RWPE2 (cell line): ENCODE results near the gene TMEM225B.

Experiments used
- ATAC-seq: fragments of 200-7000 bp; cut with Tn5 transposase; 3 replicates; pipeline ENCODE4 v1.9.1; 2021; ENCODE audit warnings: low read depth
- DNase-seq: peaks from one replicate; pipeline ENCODE4 v3.0.0-alpha.2; 2020; ENCODE audit warnings: low spot score
- H3K27ac ChIP-seq: fragments of 450-650 bp; 2 replicates; pipeline ENCODE4 v1.5.1; 2017; ENCODE audit warnings: mild to moderate bottlenecking; ENCODE audit not compliant: poor library complexity, severe bottlenecking
- H3K27me3 ChIP-seq: fragments of 250-450 bp; sonication (Bioruptor Pico); 2 replicates; pipeline ENCODE4 v1.5.1; 2021; ENCODE audit warnings: mild to moderate bottlenecking, moderate library complexity; ENCODE audit not compliant: insufficient read depth, poor library complexity, severe bottlenecking
- H3K36me3 ChIP-seq: fragments of 250-450 bp; sonication (Bioruptor Pico); 2 replicates; pipeline ENCODE4 v1.5.1; 2020; ENCODE audit warnings: low read depth, mild to moderate bottlenecking, moderate library complexity
- H3K4me1 ChIP-seq: fragments of 250-450 bp; sonication (Bioruptor Pico); 2 replicates; pipeline ENCODE4 v1.5.1; 2021; ENCODE audit warnings: mild to moderate bottlenecking, moderate library complexity; ENCODE audit not compliant: insufficient read depth, poor library complexity, severe bottlenecking
- H3K4me3 ChIP-seq: fragments of 250-450 bp; sonication (Bioruptor Pico); 2 replicates; pipeline ENCODE4 v1.5.1; 2021; ENCODE audit warnings: mild to moderate bottlenecking, moderate library complexity; ENCODE audit not compliant: severe bottlenecking
- H3K9me3 ChIP-seq: fragments of 250-450 bp; sonication (Bioruptor Pico); 2 replicates; pipeline ENCODE4 v1.5.1; 2021; ENCODE audit warnings: mild to moderate bottlenecking, moderate library complexity; ENCODE audit not compliant: severe bottlenecking
- TF ChIP-seq, protein P1 (sequence below): fragments of 450-650 bp; IDR thresholded peaks from one replicate; pipeline ENCODE4 v1.5.1; 2017; ENCODE audit warnings: mild to moderate bottlenecking, moderate library complexity; ENCODE audit not compliant: poor library complexity, severe bottlenecking

Gene TMEM225B

DNA sequence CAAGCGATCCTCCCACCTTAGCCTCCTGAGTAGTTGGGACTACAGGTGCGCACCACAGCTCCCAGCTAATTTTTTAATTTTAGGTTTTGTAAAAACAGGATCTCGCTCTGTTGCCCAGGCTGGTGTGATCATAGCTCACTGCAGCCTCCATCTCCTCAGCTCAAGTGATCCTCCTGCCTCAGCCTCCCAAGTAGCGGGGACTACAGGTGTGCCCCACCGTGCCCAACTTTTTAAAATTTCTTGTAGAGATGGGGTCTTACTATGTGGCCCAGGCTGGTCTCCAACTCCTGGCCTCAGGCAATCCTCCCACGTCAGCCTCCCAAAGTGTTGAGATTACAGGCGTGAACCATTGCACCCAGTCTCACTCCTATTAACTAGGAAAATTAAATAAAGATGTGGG lies 7.5 kb downstream of the TMEM225B start:
- TF ChIP-seq, protein P1, sequence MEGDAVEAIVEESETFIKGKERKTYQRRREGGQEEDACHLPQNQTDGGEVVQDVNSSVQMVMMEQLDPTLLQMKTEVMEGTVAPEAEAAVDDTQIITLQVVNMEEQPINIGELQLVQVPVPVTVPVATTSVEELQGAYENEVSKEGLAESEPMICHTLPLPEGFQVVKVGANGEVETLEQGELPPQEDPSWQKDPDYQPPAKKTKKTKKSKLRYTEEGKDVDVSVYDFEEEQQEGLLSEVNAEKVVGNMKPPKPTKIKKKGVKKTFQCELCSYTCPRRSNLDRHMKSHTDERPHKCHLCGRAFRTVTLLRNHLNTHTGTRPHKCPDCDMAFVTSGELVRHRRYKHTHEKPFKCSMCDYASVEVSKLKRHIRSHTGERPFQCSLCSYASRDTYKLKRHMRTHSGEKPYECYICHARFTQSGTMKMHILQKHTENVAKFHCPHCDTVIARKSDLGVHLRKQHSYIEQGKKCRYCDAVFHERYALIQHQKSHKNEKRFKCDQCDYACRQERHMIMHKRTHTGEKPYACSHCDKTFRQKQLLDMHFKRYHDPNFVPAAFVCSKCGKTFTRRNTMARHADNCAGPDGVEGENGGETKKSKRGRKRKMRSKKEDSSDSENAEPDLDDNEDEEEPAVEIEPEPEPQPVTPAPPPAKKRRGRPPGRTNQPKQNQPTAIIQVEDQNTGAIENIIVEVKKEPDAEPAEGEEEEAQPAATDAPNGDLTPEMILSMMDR, result no peak
- DNase-seq (no peak), ATAC-seq (no peak)
- Histone ChIP-seq H3K27ac (no peak overlapping the region), H3K27me3 (no peaks in the 10 kb centered on the region), H3K36me3 (no peaks in the 10 kb centered on the region), H3K4me1 (no peaks in the 10 kb centered on the region), H3K4me3 (no peak overlapping the region), H3K9me3 (no peaks in the 10 kb centered on the region)

DNA sequence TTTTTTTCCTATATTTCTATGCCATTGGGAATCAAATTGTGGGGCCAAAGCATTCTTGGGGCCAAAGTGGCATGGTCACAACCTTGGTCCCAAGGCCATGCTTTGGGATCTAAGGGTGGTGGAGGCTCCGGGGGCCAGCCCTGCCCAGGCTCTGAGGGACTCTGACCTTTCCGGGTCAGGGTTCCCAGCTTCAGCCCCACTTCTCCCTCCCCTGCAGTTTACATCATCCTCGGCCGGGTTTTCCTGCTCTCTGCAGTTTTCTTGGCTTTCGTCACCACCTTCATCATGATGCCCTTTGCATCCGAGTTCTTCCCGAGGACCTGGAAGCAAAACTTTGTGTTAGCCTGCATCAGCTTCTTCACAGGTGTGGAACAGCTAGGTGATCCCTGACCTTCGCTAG lies 8.5 kb downstream of the TMEM225B start:
- H3K36me3 ChIP-seq, result no peaks in the 10 kb centered on the region
- H3K4me3 ChIP-seq, result no peak overlapping the region
- H3K4me1 ChIP-seq, result no peaks in the 10 kb centered on the region
- no peaks in the 10 kb centered on the region for H3K27me3 ChIP-seq
- no peaks in the 10 kb centered on the region for H3K9me3 ChIP-seq
- no peak overlapping the region for H3K27ac ChIP-seq
- TF ChIP-seq, protein P1, result no peak
- no peak for DNase-seq
- ATAC-seq, result no peak

DNA sequence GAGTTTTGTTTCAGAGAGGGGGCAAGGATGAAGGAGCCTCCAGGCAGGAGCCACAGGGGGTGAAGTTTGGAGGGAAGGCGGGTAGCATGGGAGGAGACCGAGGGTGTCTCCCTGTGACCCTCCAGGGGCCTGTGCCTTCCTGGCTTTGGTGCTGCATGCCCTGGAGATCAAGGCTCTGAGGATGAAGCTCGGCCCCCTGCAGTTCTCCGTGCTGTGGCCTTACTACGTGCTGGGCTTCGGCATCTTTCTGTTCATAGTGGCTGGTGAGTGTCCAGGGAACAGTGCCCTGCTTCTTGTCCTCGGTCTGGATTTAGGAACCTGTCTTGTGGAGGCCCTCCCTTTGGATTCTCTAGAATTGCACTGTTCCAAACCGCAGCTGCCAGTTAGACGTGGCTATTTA lies 9.5 kb downstream of the TMEM225B start:
- Histone ChIP-seq H3K27ac (no peak overlapping the region), H3K27me3 (no peaks in the 10 kb centered on the region), H3K4me1 (no peaks in the 10 kb centered on the region), H3K4me3 (no peak overlapping the region), H3K36me3 (no peaks in the 10 kb centered on the region), H3K9me3 (no peaks in the 10 kb centered on the region)
- ATAC-seq, result no peak
- no peak for DNase-seq
- TF ChIP-seq, protein P1, result no peak

DNA sequence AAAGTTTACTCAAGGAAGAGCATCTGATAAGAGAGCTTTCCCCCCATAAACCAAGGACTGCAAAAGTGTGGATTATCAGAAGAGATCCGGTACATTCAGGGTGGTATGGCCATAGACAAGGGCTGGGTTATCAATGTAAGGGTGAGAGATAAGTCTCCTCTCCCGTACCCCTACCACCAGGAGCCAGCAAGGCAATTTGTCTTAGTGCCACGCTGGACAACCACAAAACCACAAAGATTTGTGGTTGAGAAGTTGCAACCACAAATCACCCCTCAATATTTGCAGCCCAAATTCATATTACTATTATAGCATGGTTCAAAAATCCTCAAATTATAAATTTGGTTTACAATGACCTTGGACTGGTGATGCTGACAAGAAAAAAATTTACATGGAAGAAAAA lies 16.4 kb downstream of the TMEM225B start:
- H3K27ac ChIP-seq, result no peak overlapping the region
- peaks cover 22% of the 10 kb centered on the region for H3K4me1 ChIP-seq
- H3K36me3 ChIP-seq, result peaks cover 15% of the 10 kb centered on the region
- ATAC-seq (no peak), DNase-seq (no peak)
- H3K4me3 ChIP-seq, result no peak overlapping the region
- no peaks in the 10 kb centered on the region for H3K27me3 ChIP-seq
- no peaks in the 10 kb centered on the region for H3K9me3 ChIP-seq
- TF ChIP-seq, protein P1, result no peak

DNA sequence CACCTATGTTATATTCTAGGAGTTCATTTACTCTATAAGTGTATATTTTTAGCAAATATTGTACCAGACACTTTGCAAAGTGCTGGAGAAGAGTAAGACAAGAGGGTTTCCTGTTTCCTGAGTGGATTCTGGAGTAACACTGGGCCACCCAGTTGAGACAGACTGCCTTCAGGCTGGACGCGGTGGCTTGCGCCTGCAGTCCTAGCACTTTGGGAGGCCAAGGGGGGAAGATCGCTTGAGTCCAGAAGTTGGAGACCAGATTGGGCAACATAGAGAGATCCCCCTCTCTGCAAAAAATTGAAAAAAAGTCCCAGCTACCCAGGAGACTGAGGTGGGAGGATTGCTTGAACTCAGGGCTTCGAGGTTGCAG lies 17.9 kb downstream of the TMEM225B start:
- no peaks in the 10 kb centered on the region for H3K27me3 ChIP-seq
- H3K9me3 ChIP-seq, result no peaks in the 10 kb centered on the region
- H3K4me3 ChIP-seq, result peak overlapping the region; percentile 97
- H3K4me1 ChIP-seq, result peaks cover 24% of the 10 kb centered on the region
- peaks cover 29% of the 10 kb centered on the region for H3K36me3 ChIP-seq
- H3K27ac ChIP-seq, result no peak overlapping the region
- TF ChIP-seq, protein P1, result no peak
- DNase-seq (no peak), ATAC-seq (no peak)
